Loucy (cell line): Measurements from ENCODE around the gene TEX52.

Experiments
- EZH2phosphoT487 ChIP-seq: fragments of 200-600 bp; IDR thresholded peaks from 2 replicates; pipeline ENCODE4 v1.6.1; 2018; ENCODE audit warnings: antibody characterized with exemption, mild to moderate bottlenecking, moderate library complexity, borderline replicate concordance
- TF ChIP-seq, protein P1 (sequence below): fragments of 200-600 bp; sonication (generic); conservative IDR thresholded peaks from 2 replicates; pipeline ENCODE4 v1.5.1; 2014; ENCODE audit warnings: mild to moderate bottlenecking, antibody characterized with exemption, low read length

DNA sequence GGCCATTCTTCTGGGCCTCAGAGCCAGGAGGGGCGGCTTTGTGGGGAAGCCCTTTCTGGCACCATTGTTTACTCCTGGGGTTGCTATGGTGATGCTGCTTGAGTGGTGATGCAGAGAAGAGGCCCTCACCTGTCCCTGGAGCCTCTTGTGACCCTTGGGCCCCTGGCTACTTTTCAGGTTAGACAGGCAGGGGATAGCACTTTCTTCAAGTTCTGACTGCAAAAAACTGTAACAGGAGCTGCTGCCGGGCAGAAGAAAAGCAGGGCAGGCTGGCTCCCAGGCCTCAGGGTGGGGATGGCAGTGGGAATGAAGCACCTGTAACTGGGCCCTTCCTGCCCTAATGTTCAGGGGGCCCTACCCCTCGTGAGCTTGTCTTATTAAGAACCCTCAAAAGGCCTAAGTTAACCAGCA lies at the start of gene TEX52:
- TF ChIP-seq, protein P1, sequence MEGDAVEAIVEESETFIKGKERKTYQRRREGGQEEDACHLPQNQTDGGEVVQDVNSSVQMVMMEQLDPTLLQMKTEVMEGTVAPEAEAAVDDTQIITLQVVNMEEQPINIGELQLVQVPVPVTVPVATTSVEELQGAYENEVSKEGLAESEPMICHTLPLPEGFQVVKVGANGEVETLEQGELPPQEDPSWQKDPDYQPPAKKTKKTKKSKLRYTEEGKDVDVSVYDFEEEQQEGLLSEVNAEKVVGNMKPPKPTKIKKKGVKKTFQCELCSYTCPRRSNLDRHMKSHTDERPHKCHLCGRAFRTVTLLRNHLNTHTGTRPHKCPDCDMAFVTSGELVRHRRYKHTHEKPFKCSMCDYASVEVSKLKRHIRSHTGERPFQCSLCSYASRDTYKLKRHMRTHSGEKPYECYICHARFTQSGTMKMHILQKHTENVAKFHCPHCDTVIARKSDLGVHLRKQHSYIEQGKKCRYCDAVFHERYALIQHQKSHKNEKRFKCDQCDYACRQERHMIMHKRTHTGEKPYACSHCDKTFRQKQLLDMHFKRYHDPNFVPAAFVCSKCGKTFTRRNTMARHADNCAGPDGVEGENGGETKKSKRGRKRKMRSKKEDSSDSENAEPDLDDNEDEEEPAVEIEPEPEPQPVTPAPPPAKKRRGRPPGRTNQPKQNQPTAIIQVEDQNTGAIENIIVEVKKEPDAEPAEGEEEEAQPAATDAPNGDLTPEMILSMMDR = no peak
- no peak for TF ChIP-seq EZH2phosphoT487
